ENCODE results near the gene L3MBTL4.

The L3MBTL4 gene

DNA sequence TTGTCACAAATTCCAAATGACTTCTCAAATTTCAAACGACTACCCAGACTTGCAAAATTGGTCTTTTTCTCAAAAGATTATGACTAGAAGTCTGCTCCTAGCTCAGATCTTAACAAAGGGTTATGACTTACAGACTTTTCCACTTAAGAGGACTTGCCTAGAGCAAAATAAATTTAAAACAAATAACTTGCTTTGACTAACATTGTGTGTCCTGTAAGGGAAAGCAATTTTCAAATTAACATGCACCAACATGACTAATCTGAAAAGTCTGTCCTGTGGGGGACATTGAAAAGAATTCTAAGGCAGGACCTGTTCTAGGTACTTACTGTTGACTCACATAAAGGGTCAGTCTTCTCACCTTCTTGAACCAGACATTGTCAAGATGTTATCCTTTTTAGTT is 465.9 kb downstream of the L3MBTL4 start:
- no peak for DNase-seq (ENCODE audit: low read depth in 2 of 2)
- TF ChIP-seq, protein P1, sequence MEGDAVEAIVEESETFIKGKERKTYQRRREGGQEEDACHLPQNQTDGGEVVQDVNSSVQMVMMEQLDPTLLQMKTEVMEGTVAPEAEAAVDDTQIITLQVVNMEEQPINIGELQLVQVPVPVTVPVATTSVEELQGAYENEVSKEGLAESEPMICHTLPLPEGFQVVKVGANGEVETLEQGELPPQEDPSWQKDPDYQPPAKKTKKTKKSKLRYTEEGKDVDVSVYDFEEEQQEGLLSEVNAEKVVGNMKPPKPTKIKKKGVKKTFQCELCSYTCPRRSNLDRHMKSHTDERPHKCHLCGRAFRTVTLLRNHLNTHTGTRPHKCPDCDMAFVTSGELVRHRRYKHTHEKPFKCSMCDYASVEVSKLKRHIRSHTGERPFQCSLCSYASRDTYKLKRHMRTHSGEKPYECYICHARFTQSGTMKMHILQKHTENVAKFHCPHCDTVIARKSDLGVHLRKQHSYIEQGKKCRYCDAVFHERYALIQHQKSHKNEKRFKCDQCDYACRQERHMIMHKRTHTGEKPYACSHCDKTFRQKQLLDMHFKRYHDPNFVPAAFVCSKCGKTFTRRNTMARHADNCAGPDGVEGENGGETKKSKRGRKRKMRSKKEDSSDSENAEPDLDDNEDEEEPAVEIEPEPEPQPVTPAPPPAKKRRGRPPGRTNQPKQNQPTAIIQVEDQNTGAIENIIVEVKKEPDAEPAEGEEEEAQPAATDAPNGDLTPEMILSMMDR (IDR thresholded peaks at IDR 0.05; ENCODE audit: low read depth, low read length): no peak
- no peak overlapping the region for H3K4me3 ChIP-seq (replicated peaks in 1 of 2; ENCODE audit: low read depth in 2 of 2, low read length in 2 of 2)

DNA sequence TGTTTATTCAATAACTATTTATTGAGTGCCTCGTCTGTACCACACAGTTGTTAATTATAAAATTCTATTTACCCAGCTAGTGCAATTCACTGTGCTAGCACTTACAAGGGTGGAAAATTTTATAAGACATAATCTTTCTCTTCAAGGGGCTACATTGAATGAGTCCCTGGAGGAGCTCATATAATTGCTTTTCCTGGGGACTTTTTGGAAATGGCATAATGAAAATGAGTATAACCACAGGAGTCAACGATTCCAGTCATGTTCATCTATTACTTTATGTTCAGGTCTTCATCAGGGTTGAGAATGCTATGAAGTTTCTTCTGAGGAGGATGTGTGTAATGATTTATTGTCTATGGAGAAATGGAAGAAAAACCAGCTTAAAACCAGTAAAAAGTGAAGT is 466.5 kb downstream of the L3MBTL4 start:
- no peak for DNase-seq (ENCODE audit: low read depth in 2 of 2)
- TF ChIP-seq, protein P1 (IDR thresholded peaks at IDR 0.05; ENCODE audit: low read depth, low read length): no peak
- no peak overlapping the region for H3K4me3 ChIP-seq (replicated peaks in 1 of 2; ENCODE audit: low read depth in 2 of 2, low read length in 2 of 2)

DNA sequence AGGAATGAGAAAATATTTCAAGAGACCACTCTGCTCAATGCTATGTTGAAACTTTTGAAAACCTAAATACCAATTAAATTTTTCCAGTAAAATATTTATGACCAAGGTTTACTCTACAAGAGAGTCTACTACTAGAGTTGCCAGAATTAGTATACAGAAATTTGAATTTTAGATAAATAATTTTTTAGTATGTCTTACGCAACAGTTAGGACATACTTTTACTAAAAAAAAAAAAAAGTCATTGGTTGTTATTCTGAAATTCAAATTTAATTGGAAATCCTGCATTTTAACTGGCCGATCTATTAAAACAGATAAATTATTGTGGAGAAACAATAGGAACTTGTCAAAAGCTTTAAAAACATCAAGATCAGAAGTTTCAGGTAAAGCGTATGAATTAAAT is 470.3 kb downstream of the L3MBTL4 start:
- H3K4me3 ChIP-seq (replicated peaks in 1 of 2; ENCODE audit: low read depth in 2 of 2, low read length in 2 of 2): no peak overlapping the region
- no peak for DNase-seq (ENCODE audit: low read depth in 2 of 2)
- TF ChIP-seq, protein P1 (IDR thresholded peaks at IDR 0.05; ENCODE audit: low read depth, low read length): no peak

DNA sequence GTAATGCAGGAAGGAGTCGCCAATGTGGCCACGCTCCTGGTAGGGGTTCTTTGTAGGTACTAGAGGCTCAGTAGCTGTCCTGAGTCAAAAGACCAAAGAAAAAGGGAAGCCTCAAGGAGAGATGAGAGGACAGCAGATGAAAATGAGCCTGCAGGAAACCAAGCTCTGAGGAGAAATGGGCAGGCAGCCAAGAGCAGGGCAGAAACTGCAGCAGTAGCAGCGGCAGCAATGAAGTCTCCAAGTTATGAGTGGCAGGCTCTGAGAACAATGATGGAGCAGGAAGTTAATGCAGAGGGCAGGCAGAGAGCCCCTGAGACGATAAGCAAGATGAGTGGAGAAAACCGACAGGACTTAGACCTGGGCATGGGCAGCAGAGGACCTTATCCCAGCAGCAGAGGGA is 471.2 kb downstream of the L3MBTL4 start:
- TF ChIP-seq, protein P1 (IDR thresholded peaks at IDR 0.05; ENCODE audit: low read depth, low read length): no peak
- no peak overlapping the region for H3K4me3 ChIP-seq (replicated peaks in 1 of 2; ENCODE audit: low read depth in 2 of 2, low read length in 2 of 2)
- peak in 1 of 2 donors; percentile 27 for DNase-seq (ENCODE audit: low read depth in 2 of 2)

DNA sequence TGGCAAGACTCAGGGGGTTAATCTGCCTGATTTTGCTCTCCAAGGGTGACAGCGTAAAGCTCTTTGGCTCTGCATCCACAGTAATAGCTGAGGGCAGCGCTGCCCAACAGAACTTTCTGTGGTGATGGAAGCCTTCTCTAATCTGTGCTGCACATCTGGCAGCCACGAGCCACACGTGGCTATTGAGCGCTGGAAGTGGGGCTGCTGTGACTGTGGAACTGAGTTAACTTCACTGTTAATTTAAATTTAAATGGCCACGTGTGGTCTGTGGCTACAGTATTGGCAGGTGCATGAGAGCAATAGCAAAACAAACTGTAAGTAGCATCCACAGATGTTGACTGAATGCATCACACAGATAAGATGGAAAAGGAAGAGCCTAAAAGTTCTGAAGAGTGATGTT is 472.1 kb downstream of the L3MBTL4 start:
- H3K4me3 ChIP-seq (replicated peaks in 1 of 2; ENCODE audit: low read depth in 2 of 2, low read length in 2 of 2): no peak overlapping the region
- TF ChIP-seq, protein P1 (IDR thresholded peaks at IDR 0.05; ENCODE audit: low read depth, low read length): no peak
- DNase-seq (ENCODE audit: low read depth in 2 of 2): no peak

DNA sequence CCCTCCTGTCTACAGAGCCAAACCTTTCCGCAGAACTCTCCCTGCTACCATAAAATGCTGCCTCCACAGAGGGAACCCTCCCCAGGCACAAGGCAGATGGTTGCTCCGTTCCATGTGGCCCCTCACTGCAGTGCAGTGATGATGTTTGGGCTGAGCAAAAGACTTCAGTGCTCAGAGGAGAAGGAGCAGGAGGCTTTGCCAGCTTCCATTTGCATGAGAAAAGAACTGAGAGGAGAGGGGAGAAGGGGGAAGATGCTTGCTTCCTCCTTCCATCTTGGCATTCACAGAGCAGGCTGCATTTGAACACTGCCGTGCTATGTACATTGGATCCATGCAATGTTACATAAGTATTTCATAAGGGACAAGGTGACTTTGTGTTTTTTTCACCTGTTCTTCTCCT is 472.8 kb downstream of the L3MBTL4 start:
- TF ChIP-seq, protein P1 (IDR thresholded peaks at IDR 0.05; ENCODE audit: low read depth, low read length): no peak
- DNase-seq (ENCODE audit: low read depth in 2 of 2): no peak
- H3K4me3 ChIP-seq (replicated peaks in 1 of 2; ENCODE audit: low read depth in 2 of 2, low read length in 2 of 2): no peak overlapping the region
